ENCODE data around the gene SARS1. TPM values are rescaled to one million over a fixed set of nuclear protein-coding genes. Genes with fewer than 3 reads are reported as not detected.

The SARS1 gene
- total RNA-seq (2022; extraction: Qiagen RNA extraction): 89.0 to 106 TPM (median 90.7 TPM) in 5 replicates

GRCh38 chr1:109213824-109214693 is at the start of gene SARS1:
SARS1 (plus strand) TSS chr1:109213918; CDS start chr1:109213993, 75 bp downstream.

GRCh38 chr1:109248797-109249629 is 35.3 kb downstream of the SARS1 start, which contains the start of gene CELSR2:
CELSR2 (plus strand) TSS chr1:109249539; CDS start chr1:109250080, 541 bp downstream.

GRCh38 chr1:109282952-109283747 is 69.4 kb downstream of the SARS1 start, which contains the start of gene PSRC1:
PSRC1 (minus strand) TSS chr1:109283145.

Other genes with a start within 250 kb of the SARS1 start
- gene WDR47, start 171.8 kb upstream of the SARS1 start, total RNA-seq (2022; extraction: Qiagen RNA extraction): 6.8 to 9.9 TPM (median 8.4 TPM) in 5 replicates
- gene TAF13, start 137.9 kb upstream of the SARS1 start, total RNA-seq (2022; extraction: Qiagen RNA extraction): 24.3 to 35.8 TPM (median 26.7 TPM) in 5 replicates
- gene TMEM167B, start 123.2 kb upstream of the SARS1 start, total RNA-seq (2022; extraction: Qiagen RNA extraction): 7.3 to 8.4 TPM (median 8.4 TPM) in 5 replicates
- gene ELAPOR1, start 99.8 kb upstream of the SARS1 start, total RNA-seq (2022; extraction: Qiagen RNA extraction): 0.53 to 0.71 TPM (median 0.56 TPM) in 5 replicates
- gene CELSR2, start 35.6 kb downstream of the SARS1 start, total RNA-seq (2022; extraction: Qiagen RNA extraction): 3.7 to 5.0 TPM (median 4.7 TPM) in 5 replicates
- 16.9 to 22.3 TPM (median 22.2 TPM) in 5 replicates for gene PSRC1, start 69.2 kb downstream of the SARS1 start, total RNA-seq (2022; extraction: Qiagen RNA extraction)
- gene MYBPHL, start 93.1 kb downstream of the SARS1 start, total RNA-seq (2022; extraction: Qiagen RNA extraction): not detected in 5 replicates
- 3.4 to 5.7 TPM (median 3.9 TPM) in 5 replicates for gene SORT1, start 184.0 kb downstream of the SARS1 start, total RNA-seq (2022; extraction: Qiagen RNA extraction)
- gene PSMA5, start 212.5 kb downstream of the SARS1 start, total RNA-seq (2022; extraction: Qiagen RNA extraction): 98.1 to 109 TPM (median 102 TPM) in 5 replicates

Data from A549 treated with AZD2906 at 1 μM for 4 hours (cell line).